HEK293 (cell line): Measurements from ENCODE around the gene BEGAIN.
A peak's percentile ranks its signal among the peaks of the same experiment; 100 is the strongest.
"Not testable (repeated sequence)": the region's sequence is repeated elsewhere in the genome, so short reads cannot be mapped to it uniquely, and the experiment has no call there.

Experiments used
- CTCF ChIA-PET: fragments of 350-600 bp; formaldehyde crosslinking; extraction: SDS; loops from one replicate; lab custom pipeline; 2021; ENCODE audit warnings: antibody characterized with exemption; lab: Yijun Ruan, JAX
- POLR2A ChIA-PET: fragments of 300-600 bp; formaldehyde crosslinking; extraction: SDS; loops from one replicate; lab custom pipeline; 2020; ENCODE audit warnings: antibody characterized with exemption, inconsistent platforms; lab: Yijun Ruan, JAX
- H3K27ac ChIP-seq: fragments of 200-500 bp; sonication (Bioruptor generic); 2 replicates; pipeline ENCODE4 v1.5.1; 2014; ENCODE audit warnings: low read depth, low read length, control low read depth, inconsistent platforms; ENCODE audit errors: extremely low read depth
- H3K36me3 ChIP-seq, 2 experiments: fragments of 200-500 bp in 1 of 2; sonication (Bioruptor generic) in 1 of 2; 1 replicate in 1 of 2; 2 replicates in 1 of 2; pipeline ENCODE4 v1.5.1; 2014 to 2017; ENCODE audit warnings: inconsistent platforms in 2 of 2, low read length in 2 of 2; ENCODE audit not compliant: control insufficient read depth in 2 of 2, insufficient read depth in 1 of 2
- H3K4me1 ChIP-seq: fragments of 200-500 bp; sonication (Bioruptor generic); 2 replicates; pipeline ENCODE4 v1.5.1; 2014; ENCODE audit warnings: mild to moderate bottlenecking, low read length, inconsistent platforms; ENCODE audit not compliant: control insufficient read depth, insufficient read depth
- H3K4me3 ChIP-seq: 2 replicates; pipeline ENCODE4 v1.5.1; 2011; ENCODE audit warnings: low read depth, mild to moderate bottlenecking, control low read depth, low read length, moderate library complexity
- H3K9me3 ChIP-seq: fragments of 200-500 bp; sonication (Bioruptor generic); 2 replicates; pipeline ENCODE4 v1.5.1; 2014; ENCODE audit warnings: low read depth, low read length, inconsistent platforms; ENCODE audit not compliant: control insufficient read depth, insufficient read depth
- BCL11A ChIP-seq: fragments of 450-650 bp; formaldehyde crosslinking; IDR thresholded peaks from 2 replicates; pipeline ENCODE4 v1.5.1; 2016; ENCODE audit warnings: low read depth, missing biosample characterization, missing genetic modification characterization
- KLF16 ChIP-seq: fragments of 450-650 bp; formaldehyde crosslinking; IDR thresholded peaks from 2 replicates; pipeline ENCODE4 v1.5.1; 2017; ENCODE audit warnings: missing biosample characterization, missing genetic modification characterization
- KLF17 ChIP-seq: fragments of 450-650 bp; formaldehyde crosslinking; IDR thresholded peaks from 2 replicates; pipeline ENCODE4 v1.5.1; 2016; ENCODE audit warnings: missing biosample characterization, missing genetic modification characterization
- OSR2 ChIP-seq: fragments of 450-650 bp; formaldehyde crosslinking; IDR thresholded peaks from 2 replicates; pipeline ENCODE4 v1.5.1; 2016; ENCODE audit warnings: missing biosample characterization, missing genetic modification characterization
- OVOL3 ChIP-seq: fragments of 450-650 bp; formaldehyde crosslinking; IDR thresholded peaks from 2 replicates; pipeline ENCODE4 v1.5.1; 2016; ENCODE audit warnings: missing biosample characterization, missing genetic modification characterization
- RBAK ChIP-seq: fragments of 450-650 bp; formaldehyde crosslinking; IDR thresholded peaks from 2 replicates; pipeline ENCODE4 v1.5.1; 2016; ENCODE audit warnings: missing biosample characterization, missing genetic modification characterization
- ZNF140 ChIP-seq: fragments of 450-650 bp; formaldehyde crosslinking; IDR thresholded peaks from 2 replicates; pipeline ENCODE4 v1.5.1; 2016; ENCODE audit warnings: missing biosample characterization, missing genetic modification characterization
- ZNF146 ChIP-seq: fragments of 450-650 bp; formaldehyde crosslinking; IDR thresholded peaks from 2 replicates; pipeline ENCODE4 v1.5.1; 2016; ENCODE audit warnings: missing biosample characterization, missing genetic modification characterization
- ZNF184 ChIP-seq: fragments of 450-650 bp; IDR thresholded peaks from 2 replicates; pipeline ENCODE4 v1.5.1; 2018; ENCODE audit warnings: missing biosample characterization, mild to moderate bottlenecking, missing genetic modification characterization
- ZNF501 ChIP-seq: fragments of 450-650 bp; formaldehyde crosslinking; IDR thresholded peaks from 2 replicates; pipeline ENCODE4 v1.5.1; 2016; ENCODE audit warnings: missing biosample characterization, missing genetic modification characterization
- ZNF664 ChIP-seq: fragments of 450-650 bp; formaldehyde crosslinking; IDR thresholded peaks from 2 replicates; pipeline ENCODE4 v1.5.1; 2016; ENCODE audit warnings: missing biosample characterization, missing genetic modification characterization
- ZSCAN5A ChIP-seq: fragments of 450-650 bp; formaldehyde crosslinking; IDR thresholded peaks from 2 replicates; pipeline ENCODE4 v1.5.1; 2016; ENCODE audit warnings: missing biosample characterization, missing genetic modification characterization
- TF ChIP-seq, protein P1 (sequence below): fragments of 450-650 bp; formaldehyde crosslinking; IDR thresholded peaks from 2 replicates; pipeline ENCODE4 v1.5.1; 2016; ENCODE audit warnings: missing biosample characterization, missing genetic modification characterization
- TF ChIP-seq, protein P2 (sequence below): fragments of 450-650 bp; formaldehyde crosslinking; IDR thresholded peaks from 2 replicates; pipeline ENCODE4 v1.5.1; 2016; ENCODE audit warnings: missing biosample characterization, missing genetic modification characterization
- TF ChIP-seq, protein P3 (sequence below): fragments of 450-650 bp; formaldehyde crosslinking; IDR thresholded peaks from 2 replicates; pipeline ENCODE4 v1.5.0; 2017; ENCODE audit warnings: missing biosample characterization, missing genetic modification characterization, borderline replicate concordance

The BEGAIN gene

GRCh38 chr14:100506053-100506452, 81.2 kb downstream of the BEGAIN start:
- POLR2A ChIA-PET, H3K4me3 ChIP-seq, H3K36me3 ChIP-seq, H3K4me1 ChIP-seq, CTCF ChIA-PET, H3K9me3 ChIP-seq, H3K27ac ChIP-seq: not testable (repeated sequence)
- TF ChIP-seq, protein P1, sequence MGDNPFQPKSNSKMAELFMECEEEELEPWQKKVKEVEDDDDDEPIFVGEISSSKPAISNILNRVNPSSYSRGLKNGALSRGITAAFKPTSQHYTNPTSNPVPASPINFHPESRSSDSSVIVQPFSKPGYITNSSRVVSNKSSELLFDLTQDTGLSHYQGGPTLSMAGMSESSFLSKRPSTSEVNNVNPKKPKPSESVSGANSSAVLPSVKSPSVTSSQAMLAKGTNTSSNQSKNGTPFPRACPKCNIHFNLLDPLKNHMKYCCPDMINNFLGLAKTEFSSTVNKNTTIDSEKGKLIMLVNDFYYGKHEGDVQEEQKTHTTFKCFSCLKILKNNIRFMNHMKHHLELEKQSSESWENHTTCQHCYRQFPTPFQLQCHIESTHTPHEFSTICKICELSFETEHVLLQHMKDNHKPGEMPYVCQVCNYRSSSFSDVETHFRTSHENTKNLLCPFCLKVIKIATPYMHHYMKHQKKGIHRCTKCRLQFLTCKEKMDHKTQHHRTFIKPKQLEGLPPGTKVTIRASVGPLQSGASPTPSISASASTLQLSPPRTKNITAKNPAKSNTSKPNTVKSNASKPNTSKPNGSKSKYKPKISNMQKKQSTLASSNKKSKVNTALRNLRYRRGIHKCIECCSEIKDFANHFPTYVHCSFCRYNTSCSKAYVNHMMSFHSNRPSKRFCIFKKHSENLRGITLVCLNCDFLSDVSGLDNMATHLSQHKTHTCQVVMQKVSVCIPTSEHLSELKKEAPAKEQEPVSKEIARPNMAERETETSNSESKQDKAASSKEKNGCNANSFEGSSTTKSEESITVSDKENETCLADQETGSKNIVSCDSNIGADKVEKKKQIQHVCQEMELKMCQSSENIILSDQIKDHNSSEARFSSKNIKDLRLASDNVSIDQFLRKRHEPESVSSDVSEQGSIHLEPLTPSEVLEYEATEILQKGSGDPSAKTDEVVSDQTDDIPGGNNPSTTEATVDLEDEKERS = peak; percentile 87; the same call in 1 of the 2 replicates
- peak; percentile 91 for TF ChIP-seq ZNF146 (tag by site-specific recombination)
- TF ChIP-seq, protein P2, sequence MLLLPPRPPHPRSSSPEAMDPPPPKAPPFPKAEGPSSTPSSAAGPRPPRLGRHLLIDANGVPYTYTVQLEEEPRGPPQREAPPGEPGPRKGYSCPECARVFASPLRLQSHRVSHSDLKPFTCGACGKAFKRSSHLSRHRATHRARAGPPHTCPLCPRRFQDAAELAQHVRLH (tag by site-specific recombination) = 0 out of 2 replicates have a peak, but pooled peaks have one; percentile 58

GRCh38 chr14:100504372-100505078, 82.7 kb downstream of the BEGAIN start:
- Histone ChIP-seq H3K4me3 (no peak overlapping the region), H3K4me1 (no peaks in the 10 kb centered on the region), H3K36me3 (no peaks in the 10 kb centered on the region), H3K27ac (no peak overlapping the region), H3K9me3 (no peaks in the 10 kb centered on the region)
- CTCF ChIA-PET = no interaction called here
- POLR2A ChIA-PET = no interaction called here
- no peak for TF ChIP-seq ZNF501 (tag by site-specific recombination)
- peak; percentile 99 for TF ChIP-seq ZNF184
- TF ChIP-seq ZNF664 (tag by site-specific recombination) = peak; percentile 70; the same call in 1 of the 2 replicates
- peak; percentile 66; the same call in 1 of the 2 replicates for TF ChIP-seq ZNF140

GRCh38 chr14:100503251-100503650, 84.0 kb downstream of the BEGAIN start:
- Histone ChIP-seq H3K9me3 (no peaks in the 10 kb centered on the region), H3K36me3 (no peaks in the 10 kb centered on the region), H3K4me1 (no peaks in the 10 kb centered on the region)
- CTCF ChIA-PET = no interaction called here
- TF ChIP-seq OVOL3 = no peak
- TF ChIP-seq OSR2 = no peak
- TF ChIP-seq, protein P3, sequence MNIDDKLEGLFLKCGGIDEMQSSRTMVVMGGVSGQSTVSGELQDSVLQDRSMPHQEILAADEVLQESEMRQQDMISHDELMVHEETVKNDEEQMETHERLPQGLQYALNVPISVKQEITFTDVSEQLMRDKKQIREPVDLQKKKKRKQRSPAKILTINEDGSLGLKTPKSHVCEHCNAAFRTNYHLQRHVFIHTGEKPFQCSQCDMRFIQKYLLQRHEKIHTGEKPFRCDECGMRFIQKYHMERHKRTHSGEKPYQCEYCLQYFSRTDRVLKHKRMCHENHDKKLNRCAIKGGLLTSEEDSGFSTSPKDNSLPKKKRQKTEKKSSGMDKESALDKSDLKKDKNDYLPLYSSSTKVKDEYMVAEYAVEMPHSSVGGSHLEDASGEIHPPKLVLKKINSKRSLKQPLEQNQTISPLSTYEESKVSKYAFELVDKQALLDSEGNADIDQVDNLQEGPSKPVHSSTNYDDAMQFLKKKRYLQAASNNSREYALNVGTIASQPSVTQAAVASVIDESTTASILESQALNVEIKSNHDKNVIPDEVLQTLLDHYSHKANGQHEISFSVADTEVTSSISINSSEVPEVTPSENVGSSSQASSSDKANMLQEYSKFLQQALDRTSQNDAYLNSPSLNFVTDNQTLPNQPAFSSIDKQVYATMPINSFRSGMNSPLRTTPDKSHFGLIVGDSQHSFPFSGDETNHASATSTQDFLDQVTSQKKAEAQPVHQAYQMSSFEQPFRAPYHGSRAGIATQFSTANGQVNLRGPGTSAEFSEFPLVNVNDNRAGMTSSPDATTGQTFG (tag by site-specific recombination) = no peak
- TF ChIP-seq BCL11A = no peak
- TF ChIP-seq KLF17 (tag by site-specific recombination) = no peak
- TF ChIP-seq RBAK (tag by site-specific recombination) = no peak
- no peak for TF ChIP-seq ZSCAN5A (tag by site-specific recombination)
- TF ChIP-seq KLF16 (tag by site-specific recombination) = no peak
- TF ChIP-seq, all 188 proteins: peak for 0
- Histone ChIP-seq H3K27ac (no peak overlapping the region), H3K4me3 (no peak overlapping the region)
- POLR2A ChIA-PET = no interaction called here
